Nephron (organoid): ENCODE results near the gene KLK4.
A peak's percentile ranks its signal among the peaks of the same experiment; 100 is the strongest.

Experiments used
- H3K27ac Mint-ChIP-seq, 3 experiments: 2 replicates each; pipeline ENCODE4 v1.8.0; 2020; ENCODE audit warnings: mixed read lengths in 3 of 3, mild to moderate bottlenecking in 2 of 3, moderate library complexity in 1 of 3
- H3K27me3 Mint-ChIP-seq: 2 replicates; pipeline ENCODE4 v1.8.0; 2021; ENCODE audit warnings: low read depth, mild to moderate bottlenecking, moderate library complexity, mixed read lengths
- H3K36me3 Mint-ChIP-seq: 2 replicates; pipeline ENCODE4 v1.8.0; 2020; ENCODE audit warnings: low read depth, mixed read lengths
- H3K4me1 Mint-ChIP-seq: 2 replicates; pipeline ENCODE4 v1.8.0; 2020; ENCODE audit warnings: mixed read lengths
- H3K4me3 Mint-ChIP-seq, 3 experiments: 2 replicates each; pipeline ENCODE4 v1.8.0; 2020; ENCODE audit warnings: mild to moderate bottlenecking in 3 of 3, mixed read lengths in 3 of 3, moderate library complexity in 2 of 3
- H3K9me3 Mint-ChIP-seq: 2 replicates; pipeline ENCODE4 v1.8.0; 2020; ENCODE audit warnings: mixed read lengths
- CTCF ChIP-seq, 3 experiments: fragments of 200-600 bp; sonication (generic); IDR thresholded peaks; one replicate each; pipeline ENCODE4 v1.5.0; 2021; ENCODE audit warnings: antibody characterized with exemption in 3 of 3; ENCODE audit not compliant: unreplicated experiment in 3 of 3

Gene KLK4

GRCh38 chr19:50911206-50912101 lies at the start of gene KLK4:
KLK4 (minus strand) TSS chr19:50911395; CDS start chr19:50910738, 657 bp downstream.
- no peak within 1 kb of the TSS for H3K4me3 Mint-ChIP-seq
- H3K9me3 Mint-ChIP-seq = no peaks in the 10 kb centered on the region
- peaks cover 6% of the 10 kb centered on the region for H3K4me1 Mint-ChIP-seq
- H3K36me3 Mint-ChIP-seq = no peaks in the 10 kb centered on the region
- no peak for TF ChIP-seq CTCF (IDR thresholded peaks at IDR 0.05; ENCODE audit: unreplicated experiment in 3 of 3)
- no peak within 1 kb of the TSS for H3K27ac Mint-ChIP-seq
- H3K27me3 Mint-ChIP-seq = peaks cover 3% of the 10 kb centered on the region

- H3K9me3 Mint-ChIP-seq = no peaks in the 10 kb centered on the region
- peaks cover 14% of the 10 kb centered on the region for H3K27me3 Mint-ChIP-seq
- H3K4me3 Mint-ChIP-seq = no peak overlapping the region
- H3K4me1 Mint-ChIP-seq = no peaks in the 10 kb centered on the region
- no peak for TF ChIP-seq CTCF (IDR thresholded peaks at IDR 0.05; ENCODE audit: unreplicated experiment in 3 of 3)
- peaks cover 11% of the 10 kb centered on the region for H3K36me3 Mint-ChIP-seq
- no peak overlapping the region for H3K27ac Mint-ChIP-seq
Observed at GRCh38 chr19:50959731-50960500, 48.7 kb upstream of the KLK4 start.

- Mint-ChIP-seq H3K4me1 (peaks cover 10% of the 10 kb centered on the region), H3K36me3 (peaks cover 5% of the 10 kb centered on the region)
Observed at GRCh38 chr19:50957587-50957986, 46.4 kb upstream of the KLK4 start.

GRCh38 chr19:50952910-50953309 lies 41.7 kb upstream of the KLK4 start, which contains the start of gene KLK5:
KLK5 (minus strand) TSS chr19:50953038; CDS start chr19:50952657, 381 bp downstream.
- Mint-ChIP-seq H3K36me3 (no peaks in the 10 kb centered on the region), H3K27ac (peak within 1 kb of the TSS in 2 of 3 experiments; percentile 7 to 17), H3K4me1 (peaks cover 10% of the 10 kb centered on the region), H3K27me3 (peaks cover 18% of the 10 kb centered on the region), H3K4me3 (no peak within 1 kb of the TSS), H3K9me3 (no peaks in the 10 kb centered on the region)
- TF ChIP-seq CTCF (IDR thresholded peaks at IDR 0.05; ENCODE audit: unreplicated experiment in 3 of 3) = no peak

More at GRCh38 chr19:50957587-50957986, 46.4 kb upstream of the KLK4 start:
- Mint-ChIP-seq H3K27me3 (peaks cover 10% of the 10 kb centered on the region), H3K27ac (no peak overlapping the region), H3K9me3 (no peaks in the 10 kb centered on the region), H3K4me3 (no peak overlapping the region)
- TF ChIP-seq CTCF (IDR thresholded peaks at IDR 0.05; ENCODE audit: unreplicated experiment in 3 of 3) = no peak

GRCh38 chr19:50949861-50950260 lies 38.7 kb upstream of the KLK4 start:
- Mint-ChIP-seq H3K27ac (no peak overlapping the region), H3K4me3 (no peak overlapping the region)
- no peak for TF ChIP-seq CTCF (IDR thresholded peaks at IDR 0.05; ENCODE audit: unreplicated experiment in 3 of 3)

More at GRCh38 chr19:50949861-50950260, 38.7 kb upstream of the KLK4 start:
- H3K4me1 Mint-ChIP-seq = peaks cover 10% of the 10 kb centered on the region
- peaks cover 15% of the 10 kb centered on the region for H3K27me3 Mint-ChIP-seq
- no peaks in the 10 kb centered on the region for H3K9me3 Mint-ChIP-seq
- no peaks in the 10 kb centered on the region for H3K36me3 Mint-ChIP-seq
